Measurements from ENCODE around the gene CDCP2.

DNA sequence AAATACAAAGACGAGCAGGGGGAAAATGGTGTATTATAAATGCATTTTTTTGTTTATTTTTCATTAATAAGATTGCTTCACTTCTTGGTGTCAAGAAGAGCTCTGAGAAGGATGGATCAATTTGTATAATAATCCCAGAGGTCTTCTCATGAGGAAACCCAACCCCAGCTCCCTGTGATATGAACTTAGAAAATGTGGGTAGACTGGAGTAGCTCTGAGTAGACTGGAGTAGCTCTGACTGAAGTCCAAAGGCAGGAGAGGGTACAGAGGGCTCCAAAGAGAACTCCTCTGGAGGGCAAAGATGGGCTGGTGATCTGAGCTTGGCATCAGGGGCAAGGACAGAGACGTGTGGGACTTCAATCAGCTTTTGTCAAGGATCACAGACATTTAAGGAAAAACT lies 21.4 kb downstream of the CDCP2 start:
- TF ChIP-seq, protein P1, sequence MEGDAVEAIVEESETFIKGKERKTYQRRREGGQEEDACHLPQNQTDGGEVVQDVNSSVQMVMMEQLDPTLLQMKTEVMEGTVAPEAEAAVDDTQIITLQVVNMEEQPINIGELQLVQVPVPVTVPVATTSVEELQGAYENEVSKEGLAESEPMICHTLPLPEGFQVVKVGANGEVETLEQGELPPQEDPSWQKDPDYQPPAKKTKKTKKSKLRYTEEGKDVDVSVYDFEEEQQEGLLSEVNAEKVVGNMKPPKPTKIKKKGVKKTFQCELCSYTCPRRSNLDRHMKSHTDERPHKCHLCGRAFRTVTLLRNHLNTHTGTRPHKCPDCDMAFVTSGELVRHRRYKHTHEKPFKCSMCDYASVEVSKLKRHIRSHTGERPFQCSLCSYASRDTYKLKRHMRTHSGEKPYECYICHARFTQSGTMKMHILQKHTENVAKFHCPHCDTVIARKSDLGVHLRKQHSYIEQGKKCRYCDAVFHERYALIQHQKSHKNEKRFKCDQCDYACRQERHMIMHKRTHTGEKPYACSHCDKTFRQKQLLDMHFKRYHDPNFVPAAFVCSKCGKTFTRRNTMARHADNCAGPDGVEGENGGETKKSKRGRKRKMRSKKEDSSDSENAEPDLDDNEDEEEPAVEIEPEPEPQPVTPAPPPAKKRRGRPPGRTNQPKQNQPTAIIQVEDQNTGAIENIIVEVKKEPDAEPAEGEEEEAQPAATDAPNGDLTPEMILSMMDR (IDR thresholded peaks at IDR 0.05; ENCODE audit: low read depth, low read length, poor library complexity, severe bottlenecking), result no peak
- no peak for TF ChIP-seq EZH2phosphoT487 (IDR thresholded peaks at IDR 0.05; ENCODE audit: borderline replicate concordance, low read length)
